Measurements from ENCODE around the gene GRID2.

- TF ChIP-seq POLR2AphosphoS5 (IDR thresholded peaks at IDR 0.05; ENCODE audit: low read depth, low read length) (no peak), POLR2A (IDR thresholded peaks at IDR 0.05; ENCODE audit: low read depth, low read length) (no peak), TAF1 (IDR thresholded peaks at IDR 0.05; ENCODE audit: borderline replicate concordance, low read depth, low read length) (no peak)
Observed at GRCh38 chr4:92677805-92678204, 374.0 kb downstream of the GRID2 start.
